CD4-positive, alpha-beta T cell treated with Interleukin-6 for 4 hours (primary cell): ENCODE measurements around the gene PEX7.
A peak's percentile ranks its signal among the peaks of the same experiment; 100 is the strongest.
"Not testable (repeated sequence)": the region's sequence is repeated elsewhere in the genome, so short reads cannot be mapped to it uniquely, and the experiment has no call there.

Experiments used
- DNase-seq: peaks from one replicate; pipeline ENCODE4 v3.0.0-alpha.2; 2020; ENCODE audit warnings: mixed read lengths

The PEX7 gene, protein sequence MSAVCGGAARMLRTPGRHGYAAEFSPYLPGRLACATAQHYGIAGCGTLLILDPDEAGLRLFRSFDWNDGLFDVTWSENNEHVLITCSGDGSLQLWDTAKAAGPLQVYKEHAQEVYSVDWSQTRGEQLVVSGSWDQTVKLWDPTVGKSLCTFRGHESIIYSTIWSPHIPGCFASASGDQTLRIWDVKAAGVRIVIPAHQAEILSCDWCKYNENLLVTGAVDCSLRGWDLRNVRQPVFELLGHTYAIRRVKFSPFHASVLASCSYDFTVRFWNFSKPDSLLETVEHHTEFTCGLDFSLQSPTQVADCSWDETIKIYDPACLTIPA

DNA sequence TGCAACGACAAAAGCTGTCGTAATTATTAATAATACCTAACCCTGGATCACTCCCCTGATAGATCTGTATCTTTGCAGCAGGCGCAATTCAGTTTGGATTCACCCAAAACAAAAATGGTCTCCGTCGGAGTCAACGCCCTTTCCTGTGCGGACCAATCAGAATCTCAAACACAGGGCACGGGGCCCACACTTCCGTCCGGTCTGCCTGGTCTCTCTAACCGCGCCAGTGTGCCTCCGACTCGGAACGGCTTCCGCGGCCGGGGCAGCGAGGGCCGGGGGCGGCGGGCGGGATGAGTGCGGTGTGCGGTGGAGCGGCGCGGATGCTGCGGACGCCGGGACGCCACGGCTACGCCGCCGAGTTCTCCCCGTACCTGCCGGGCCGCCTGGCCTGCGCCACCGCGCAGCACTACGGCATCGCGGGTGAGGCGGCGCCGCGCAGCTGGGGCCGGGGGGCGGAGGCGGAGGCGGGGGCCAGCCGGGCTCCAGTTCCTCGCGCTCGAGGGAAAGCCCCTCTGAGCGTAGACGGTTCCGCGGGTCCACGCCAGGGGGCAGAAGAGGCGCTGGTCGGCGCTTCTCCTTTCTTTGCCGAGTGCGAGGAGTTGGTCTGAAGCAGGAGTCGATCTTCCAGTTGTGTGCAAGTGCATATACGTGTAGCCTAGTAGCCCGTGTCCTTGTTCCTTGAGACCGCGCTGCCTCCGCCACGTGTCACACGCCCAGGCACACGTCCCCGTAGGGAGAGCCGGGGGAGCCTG lies at the start of gene PEX7:
Gene PEX7 (plus strand): TSS at position 217 of the 752 bp plus-strand sequence. CDS start 74 bp downstream, at position 291.
- DNase-seq, result peak; percentile 89

DNA sequence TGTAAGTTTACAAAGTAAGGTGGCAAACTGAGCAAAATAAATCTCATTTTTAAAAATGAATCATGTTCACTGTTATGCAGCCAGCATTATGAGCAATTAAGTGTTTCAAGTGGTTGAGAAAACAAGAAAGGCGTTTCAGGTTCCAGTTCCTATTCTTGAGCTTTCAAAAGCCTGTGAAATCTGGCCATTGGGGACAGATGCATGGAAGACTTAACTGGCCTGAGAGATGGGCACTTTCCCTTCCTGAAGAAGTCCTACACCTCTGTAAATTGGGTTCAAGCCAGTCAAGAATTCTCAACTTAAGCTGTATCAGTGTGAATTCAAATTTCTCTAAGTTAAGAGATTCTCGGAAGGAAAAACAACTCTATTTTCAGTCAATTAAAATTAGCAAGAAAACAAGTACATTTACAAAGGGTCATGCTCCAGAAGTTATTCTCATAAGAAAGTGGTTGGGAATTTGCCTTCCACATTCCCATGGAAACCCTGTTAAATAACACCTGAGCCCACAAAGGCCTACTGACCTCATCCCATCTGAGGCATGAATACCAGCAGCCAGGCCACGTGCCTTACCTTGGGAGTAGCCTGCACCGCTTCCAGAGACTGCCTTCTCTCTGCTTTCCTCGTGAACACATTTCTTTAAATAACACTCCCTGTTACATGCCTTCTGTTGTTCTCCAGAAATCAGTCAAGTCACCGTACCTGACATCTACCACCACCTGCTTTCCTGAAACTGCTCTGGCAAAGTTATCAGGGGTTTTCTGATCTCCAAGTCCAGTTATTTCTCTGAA lies 49.5 kb upstream of the PEX7 start:
- no peak for DNase-seq

DNA sequence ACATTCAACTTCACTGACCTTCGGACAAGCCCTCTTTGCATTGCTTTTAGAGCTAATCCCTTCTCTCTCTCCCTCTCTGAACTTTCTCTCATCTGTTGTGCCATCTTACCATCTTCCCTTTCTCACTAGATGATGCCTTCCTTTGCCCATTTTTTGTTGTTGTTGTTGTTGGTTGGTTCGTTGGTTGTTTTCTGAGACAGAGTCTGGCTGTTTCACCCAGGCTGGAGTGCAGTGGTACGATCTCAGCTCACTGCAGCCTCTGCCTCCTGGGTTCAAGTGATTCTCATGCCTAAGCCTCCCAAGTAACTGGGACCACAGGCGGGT lies 49.0 kb upstream of the PEX7 start:
- no peak for DNase-seq

DNA sequence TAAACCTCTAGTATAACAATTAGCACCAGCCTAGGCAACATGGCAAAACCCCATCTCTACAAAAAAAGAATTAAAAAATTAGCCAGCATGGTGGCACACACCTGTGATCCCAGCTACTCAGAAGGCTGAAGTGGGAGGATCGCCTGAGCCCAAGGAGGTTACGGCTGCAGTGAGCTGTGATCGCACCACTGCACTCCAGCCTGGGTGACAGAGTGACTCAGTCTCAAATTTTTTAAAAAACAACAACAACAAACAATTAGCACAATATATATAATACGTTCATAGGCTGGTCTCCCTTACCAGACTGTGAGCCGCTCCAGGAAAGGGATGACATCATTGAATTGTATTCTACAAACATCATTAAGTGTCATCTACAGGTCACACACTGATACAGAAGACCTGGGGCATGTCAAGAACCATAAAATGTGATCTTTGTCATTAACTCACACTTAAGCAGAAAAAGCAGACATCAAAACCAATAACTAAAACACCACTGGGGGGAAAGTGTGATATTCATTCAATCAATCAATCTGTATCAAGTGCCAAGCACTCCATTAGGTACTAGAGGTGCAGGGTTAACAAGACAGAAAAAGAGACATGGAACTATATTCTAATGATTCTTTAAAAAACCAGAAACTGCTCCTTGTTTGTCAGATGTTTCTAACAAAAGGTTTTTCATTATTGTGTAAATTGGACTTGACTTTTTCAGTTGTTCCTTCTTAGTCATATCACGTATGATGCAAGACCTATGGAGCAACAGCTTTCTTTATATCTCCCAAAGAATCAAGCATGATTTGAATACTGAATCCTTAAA lies 48.0 kb upstream of the PEX7 start:
- DNase-seq, result no peak

GRCh38 chr6:136775081-136775480 lies 47.3 kb upstream of the PEX7 start:
- DNase-seq, result no peak

- no peak for DNase-seq
Measured at GRCh38 chr6:136775548-136775947, 46.8 kb upstream of the PEX7 start.

DNA sequence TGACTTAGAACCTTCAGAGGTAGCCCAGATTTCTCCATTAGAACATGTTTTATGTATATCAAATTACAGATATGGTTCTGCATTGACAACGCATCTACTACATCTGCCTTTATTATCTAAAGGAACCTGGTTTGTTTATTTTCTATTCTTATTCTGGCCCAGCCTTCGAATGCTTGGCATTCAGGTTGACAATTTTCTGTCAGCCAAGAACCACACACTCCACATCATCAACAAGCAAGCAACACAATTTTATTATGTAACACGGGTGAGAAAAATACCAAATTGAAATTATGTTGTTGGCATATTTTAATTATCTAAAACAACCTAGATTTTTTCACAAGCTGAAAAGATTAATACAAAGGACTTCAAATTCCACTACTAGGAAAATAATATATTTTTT lies 44.7 kb upstream of the PEX7 start:
- no peak for DNase-seq

DNA sequence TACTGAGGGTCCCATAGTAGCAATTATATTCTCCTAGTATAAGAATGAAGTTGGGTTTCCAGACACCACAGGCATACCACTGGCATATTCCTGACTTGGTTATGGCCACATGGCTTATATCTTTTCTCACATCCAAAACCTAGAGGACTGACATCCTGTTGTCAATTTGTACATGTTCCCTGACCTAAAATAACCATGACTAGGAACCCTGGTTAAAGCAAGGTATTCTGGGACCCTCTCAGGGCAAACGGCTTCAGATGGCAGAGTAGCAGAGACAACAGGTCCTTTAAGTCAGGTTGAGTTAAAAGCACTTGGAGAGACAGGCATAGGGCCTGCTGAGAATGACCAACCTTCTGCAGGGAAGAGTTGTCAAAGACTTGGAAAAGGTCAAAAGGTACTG lies 42.7 kb upstream of the PEX7 start:
- DNase-seq, result no peak

DNA sequence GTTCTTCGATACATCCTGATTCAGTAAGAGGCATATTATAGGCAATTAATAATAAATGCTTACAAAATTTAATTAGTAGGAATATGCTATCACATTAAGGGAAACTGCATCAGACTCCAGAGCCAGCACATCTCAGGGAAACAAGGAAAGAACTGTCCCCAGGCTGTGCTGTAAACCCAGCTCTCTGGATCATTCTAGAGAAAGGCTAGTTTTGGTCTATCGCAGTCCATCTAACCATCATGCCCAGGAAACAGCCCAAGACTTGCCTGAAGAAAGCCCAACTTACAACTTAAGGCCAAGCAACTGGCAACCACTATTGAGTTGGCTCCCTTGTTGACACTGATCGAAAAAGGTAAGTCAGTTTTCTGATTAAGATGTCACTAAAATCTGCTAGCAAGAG lies 41.4 kb upstream of the PEX7 start:
- no peak for DNase-seq

GRCh38 chr6:136782021-136782770 lies 40.2 kb upstream of the PEX7 start:
- DNase-seq, result no peak

GRCh38 chr6:136783021-136783420 lies 39.4 kb upstream of the PEX7 start:
- no peak for DNase-seq

- no peak for DNase-seq
Measured at GRCh38 chr6:136783495-136784270, 38.7 kb upstream of the PEX7 start.

DNA sequence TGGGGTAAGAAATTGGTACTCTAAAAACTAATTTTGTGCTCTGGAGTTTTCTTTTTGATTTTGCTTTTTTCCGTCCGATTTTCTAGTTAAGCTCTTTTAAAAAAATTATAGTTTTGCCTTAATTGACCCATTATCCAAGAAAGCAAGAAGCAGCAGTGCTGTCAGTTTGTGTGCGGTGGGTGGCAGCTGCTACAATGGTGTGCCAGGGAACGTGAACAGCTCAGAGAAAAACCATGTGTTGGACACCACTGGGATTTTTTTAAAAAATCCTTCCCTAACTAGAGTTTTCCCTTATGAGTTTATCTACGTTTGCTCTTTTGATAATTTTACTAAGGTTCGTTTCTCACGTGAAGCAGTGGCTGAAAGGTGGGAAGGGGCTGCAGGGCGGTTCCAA lies 38.1 kb upstream of the PEX7 start:
- DNase-seq, result no peak

- peak; percentile 69 for DNase-seq
Measured at GRCh38 chr6:136784910-136785746, 37.3 kb upstream of the PEX7 start.

- no peak for DNase-seq
Measured at GRCh38 chr6:136786658-136787057, 35.7 kb upstream of the PEX7 start.

- DNase-seq, result no peak
Measured at GRCh38 chr6:136787726-136788068, 34.7 kb upstream of the PEX7 start.

GRCh38 chr6:136788069-136788902 lies 34.1 kb upstream of the PEX7 start:
- DNase-seq, result peak; percentile 18

DNA sequence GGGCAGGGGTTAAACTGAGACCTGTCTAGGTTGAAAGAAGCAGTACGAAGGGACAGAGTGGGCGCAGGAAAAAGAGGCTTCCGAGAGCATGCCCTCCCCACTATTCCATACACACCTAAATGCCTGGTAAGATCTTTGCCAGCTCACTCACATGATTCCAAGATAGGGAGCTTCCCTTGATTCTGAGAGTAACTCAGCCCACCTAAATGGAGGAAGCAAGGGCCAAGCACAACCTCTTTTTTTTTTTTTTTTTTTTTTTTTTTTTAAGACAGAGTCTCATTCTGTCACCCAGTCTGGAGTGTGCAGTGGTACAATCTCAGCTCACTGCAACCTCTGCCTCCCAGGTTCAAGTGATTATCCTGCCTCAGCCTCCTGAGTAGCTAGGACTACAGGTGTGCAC lies 33.0 kb upstream of the PEX7 start:
- DNase-seq, result not testable (repeated sequence)
